OCI-LY3 (cell line): Measurements from ENCODE around the gene OR4E1.

Source experiments
- EZH2phosphoT487 ChIP-seq: fragments of 200-600 bp; shearing (Covaris generic); IDR thresholded peaks from 2 replicates; pipeline ENCODE4 v1.6.1; 2018; ENCODE audit warnings: antibody characterized with exemption, mixed run types, low read depth
- TF ChIP-seq, protein P1 (sequence below): fragments of 200-600, 300-600 bp; sonication (generic); IDR thresholded peaks from 2 replicates; pipeline ENCODE4 v1.5.1; 2014; ENCODE audit warnings: antibody characterized with exemption, low read length, low read depth

- TF ChIP-seq, protein P1, sequence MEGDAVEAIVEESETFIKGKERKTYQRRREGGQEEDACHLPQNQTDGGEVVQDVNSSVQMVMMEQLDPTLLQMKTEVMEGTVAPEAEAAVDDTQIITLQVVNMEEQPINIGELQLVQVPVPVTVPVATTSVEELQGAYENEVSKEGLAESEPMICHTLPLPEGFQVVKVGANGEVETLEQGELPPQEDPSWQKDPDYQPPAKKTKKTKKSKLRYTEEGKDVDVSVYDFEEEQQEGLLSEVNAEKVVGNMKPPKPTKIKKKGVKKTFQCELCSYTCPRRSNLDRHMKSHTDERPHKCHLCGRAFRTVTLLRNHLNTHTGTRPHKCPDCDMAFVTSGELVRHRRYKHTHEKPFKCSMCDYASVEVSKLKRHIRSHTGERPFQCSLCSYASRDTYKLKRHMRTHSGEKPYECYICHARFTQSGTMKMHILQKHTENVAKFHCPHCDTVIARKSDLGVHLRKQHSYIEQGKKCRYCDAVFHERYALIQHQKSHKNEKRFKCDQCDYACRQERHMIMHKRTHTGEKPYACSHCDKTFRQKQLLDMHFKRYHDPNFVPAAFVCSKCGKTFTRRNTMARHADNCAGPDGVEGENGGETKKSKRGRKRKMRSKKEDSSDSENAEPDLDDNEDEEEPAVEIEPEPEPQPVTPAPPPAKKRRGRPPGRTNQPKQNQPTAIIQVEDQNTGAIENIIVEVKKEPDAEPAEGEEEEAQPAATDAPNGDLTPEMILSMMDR = no peak
- no peak for TF ChIP-seq EZH2phosphoT487
These were observed 47.0 kb downstream of the OR4E1 start for GRCh38 chr14:21626491-21627230.
